Measurements from ENCODE around the gene CHSY1.
A peak's percentile ranks its signal among the peaks of the same experiment; 100 is the strongest.

CHSY1 gene

GRCh38 chr15:101203607-101204189 is 48.1 kb downstream of the CHSY1 start:
- H3K9ac ChIP-seq (ENCODE audit: low read length), result no peak overlapping the region
- peaks cover 55% of the 10 kb centered on the region for H4K20me1 ChIP-seq (ENCODE audit: insufficient read depth, low read length)
- no peaks in the 10 kb centered on the region for H3K27me3 ChIP-seq (ENCODE audit: low read depth, low read length)
- H3K36me3 ChIP-seq (replicated peaks; ENCODE audit: low read depth, low read length), result no peaks in the 10 kb centered on the region
- no peak for TF ChIP-seq EZH2phosphoT487 (IDR thresholded peaks at IDR 0.05; ENCODE audit: low read depth)
- TF ChIP-seq, protein P1, sequence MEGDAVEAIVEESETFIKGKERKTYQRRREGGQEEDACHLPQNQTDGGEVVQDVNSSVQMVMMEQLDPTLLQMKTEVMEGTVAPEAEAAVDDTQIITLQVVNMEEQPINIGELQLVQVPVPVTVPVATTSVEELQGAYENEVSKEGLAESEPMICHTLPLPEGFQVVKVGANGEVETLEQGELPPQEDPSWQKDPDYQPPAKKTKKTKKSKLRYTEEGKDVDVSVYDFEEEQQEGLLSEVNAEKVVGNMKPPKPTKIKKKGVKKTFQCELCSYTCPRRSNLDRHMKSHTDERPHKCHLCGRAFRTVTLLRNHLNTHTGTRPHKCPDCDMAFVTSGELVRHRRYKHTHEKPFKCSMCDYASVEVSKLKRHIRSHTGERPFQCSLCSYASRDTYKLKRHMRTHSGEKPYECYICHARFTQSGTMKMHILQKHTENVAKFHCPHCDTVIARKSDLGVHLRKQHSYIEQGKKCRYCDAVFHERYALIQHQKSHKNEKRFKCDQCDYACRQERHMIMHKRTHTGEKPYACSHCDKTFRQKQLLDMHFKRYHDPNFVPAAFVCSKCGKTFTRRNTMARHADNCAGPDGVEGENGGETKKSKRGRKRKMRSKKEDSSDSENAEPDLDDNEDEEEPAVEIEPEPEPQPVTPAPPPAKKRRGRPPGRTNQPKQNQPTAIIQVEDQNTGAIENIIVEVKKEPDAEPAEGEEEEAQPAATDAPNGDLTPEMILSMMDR (IDR thresholded peaks at IDR 0.05; ENCODE audit: low read depth, low read length), result no peak
- no peaks in the 10 kb centered on the region for H3K9me3 ChIP-seq (ENCODE audit: insufficient read depth, low read length)
- H3K79me2 ChIP-seq (ENCODE audit: low read length), result peaks cover 28% of the 10 kb centered on the region
- no peak overlapping the region for H3K27ac ChIP-seq (ENCODE audit: low read length)
- no peak overlapping the region for H2AFZ ChIP-seq (ENCODE audit: low read depth, low read length)
- H3K4me2 ChIP-seq (ENCODE audit: low read length), result no peak overlapping the region
- H3K4me1 ChIP-seq (ENCODE audit: low read length), result peaks cover 21% of the 10 kb centered on the region
- no peak overlapping the region for H3K4me3 ChIP-seq (ENCODE audit: low read length)

GRCh38 chr15:101203029-101203573 is 48.7 kb downstream of the CHSY1 start:
- TF ChIP-seq, protein P1 (IDR thresholded peaks at IDR 0.05; ENCODE audit: low read depth, low read length), result no peak
- TF ChIP-seq EZH2phosphoT487 (IDR thresholded peaks at IDR 0.05; ENCODE audit: low read depth), result no peak
- H3K27me3 ChIP-seq (ENCODE audit: low read depth, low read length), result no peaks in the 10 kb centered on the region
- no peak overlapping the region for H3K27ac ChIP-seq (ENCODE audit: low read length)
- no peaks in the 10 kb centered on the region for H3K9me3 ChIP-seq (ENCODE audit: insufficient read depth, low read length)
- peaks cover 58% of the 10 kb centered on the region for H4K20me1 ChIP-seq (ENCODE audit: insufficient read depth, low read length)
- H3K4me1 ChIP-seq (ENCODE audit: low read length), result peaks cover 21% of the 10 kb centered on the region
- no peak overlapping the region for H3K4me3 ChIP-seq (ENCODE audit: low read length)
- peaks cover 33% of the 10 kb centered on the region for H3K79me2 ChIP-seq (ENCODE audit: low read length)
- H2AFZ ChIP-seq (ENCODE audit: low read depth, low read length), result no peak overlapping the region
- H3K4me2 ChIP-seq (ENCODE audit: low read length), result no peak overlapping the region
- no peaks in the 10 kb centered on the region for H3K36me3 ChIP-seq (replicated peaks; ENCODE audit: low read depth, low read length)
- no peak overlapping the region for H3K9ac ChIP-seq (ENCODE audit: low read length)

DNA sequence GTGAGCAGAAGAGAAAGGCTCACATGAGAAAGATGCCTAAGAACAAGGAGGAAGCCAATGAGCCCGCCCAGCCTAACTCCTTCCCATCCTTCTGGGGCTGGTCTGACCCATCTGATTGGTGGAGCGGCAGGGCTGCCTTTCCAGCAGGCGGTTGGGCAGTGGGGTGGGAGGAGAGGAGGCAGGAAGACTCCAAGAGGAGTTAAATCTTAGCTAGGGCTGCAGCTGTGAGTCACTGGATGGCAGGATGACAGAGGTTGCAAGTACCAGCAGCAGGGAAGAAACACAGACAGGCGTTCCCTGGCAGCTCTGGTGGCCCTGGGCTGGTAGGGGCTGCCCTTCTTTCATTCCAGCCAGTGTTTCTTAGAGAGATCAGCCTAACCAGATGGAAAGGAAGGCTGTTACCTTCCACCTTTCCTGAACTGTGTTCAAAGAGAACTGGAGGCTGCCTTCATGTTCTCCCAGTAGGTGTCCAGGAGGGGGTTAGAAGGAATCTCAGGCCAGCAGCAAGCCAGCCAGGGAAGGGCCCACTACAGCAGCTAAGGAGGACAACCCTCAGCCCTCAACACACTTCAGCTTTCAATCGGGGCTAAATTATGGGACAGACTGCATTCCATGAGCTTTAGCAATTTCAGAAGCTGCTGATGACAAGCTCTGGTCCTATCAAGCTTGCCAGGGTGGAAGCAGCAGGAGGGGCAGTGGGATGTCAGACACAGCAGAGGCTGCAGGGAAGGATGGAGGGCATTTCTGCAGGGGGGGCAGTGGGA is 50.3 kb downstream of the CHSY1 start:
- TF ChIP-seq, protein P1 (IDR thresholded peaks at IDR 0.05; ENCODE audit: low read depth, low read length), result no peak
- TF ChIP-seq EZH2phosphoT487 (IDR thresholded peaks at IDR 0.05; ENCODE audit: low read depth), result no peak
- Histone ChIP-seq H3K27ac (ENCODE audit: low read length) (no peak overlapping the region), H3K9me3 (ENCODE audit: insufficient read depth, low read length) (no peaks in the 10 kb centered on the region), H3K4me1 (ENCODE audit: low read length) (peaks cover 21% of the 10 kb centered on the region), H4K20me1 (ENCODE audit: insufficient read depth, low read length) (peaks cover 58% of the 10 kb centered on the region), H3K4me3 (ENCODE audit: low read length) (no peak overlapping the region), H3K9ac (ENCODE audit: low read length) (no peak overlapping the region), H2AFZ (ENCODE audit: low read depth, low read length) (no peak overlapping the region), H3K4me2 (ENCODE audit: low read length) (no peak overlapping the region), H3K36me3 (replicated peaks; ENCODE audit: low read depth, low read length) (no peaks in the 10 kb centered on the region), H3K79me2 (ENCODE audit: low read length) (peaks cover 31% of the 10 kb centered on the region), H3K27me3 (ENCODE audit: low read depth, low read length) (no peaks in the 10 kb centered on the region)

GRCh38 chr15:101200181-101200580 is 51.7 kb downstream of the CHSY1 start:
- Histone ChIP-seq H3K9ac (ENCODE audit: low read length) (no peak overlapping the region), H2AFZ (ENCODE audit: low read depth, low read length) (no peak overlapping the region), H3K9me3 (ENCODE audit: insufficient read depth, low read length) (no peaks in the 10 kb centered on the region), H3K4me1 (ENCODE audit: low read length) (peaks cover 21% of the 10 kb centered on the region), H3K4me2 (ENCODE audit: low read length) (peak overlapping the region; percentile 62), H3K27ac (ENCODE audit: low read length) (peak overlapping the region; percentile 5; the same call in 1 of the 2 replicates), H3K27me3 (ENCODE audit: low read depth, low read length) (no peaks in the 10 kb centered on the region), H3K79me2 (ENCODE audit: low read length) (peaks cover 23% of the 10 kb centered on the region), H4K20me1 (ENCODE audit: insufficient read depth, low read length) (peaks cover 56% of the 10 kb centered on the region), H3K4me3 (ENCODE audit: low read length) (peak overlapping the region; percentile 43), H3K36me3 (replicated peaks; ENCODE audit: low read depth, low read length) (no peaks in the 10 kb centered on the region)
- no peak for TF ChIP-seq EZH2phosphoT487 (IDR thresholded peaks at IDR 0.05; ENCODE audit: low read depth)
